Aorta (tissue), 5 donors: Measurements from ENCODE around the gene GLO1. TPM values are rescaled to one million over a fixed set of nuclear protein-coding genes. Genes with fewer than 3 reads are reported as not detected.

ENCODE experiments used
- ATAC-seq: fragments of 200-7000 bp; cut with Tn5 transposase; one replicate; pipeline ENCODE4 v1.9.1; 2022; ENCODE audit warnings: moderate library complexity; ENCODE audit not compliant: low FRiP score
- DNase-seq, 2 donors: peaks; one replicate each; pipeline ENCODE4 v3.0.0-alpha.2; 2020
- H3K27ac ChIP-seq, 2 donors: one replicate each; pipeline ENCODE4 v1.5.1; 2013; ENCODE audit warnings: low read length in 2 of 2, mild to moderate bottlenecking in 2 of 2, moderate library complexity in 2 of 2, control low read depth in 1 of 2, inconsistent platforms in 1 of 2, low read depth in 1 of 2
- H3K27me3 ChIP-seq, 2 donors: one replicate each; pipeline ENCODE4 v1.6.1; 2013; ENCODE audit warnings: control low read depth in 1 of 2, low read length in 1 of 2, mild to moderate bottlenecking in 1 of 2, moderate library complexity in 1 of 2; ENCODE audit not compliant: insufficient read depth in 2 of 2, control insufficient read depth in 1 of 2
- H3K36me3 ChIP-seq, 2 donors: one replicate each; pipeline ENCODE4 v1.6.1; 2013; ENCODE audit warnings: control low read depth in 1 of 2, low read length in 1 of 2, mild to moderate bottlenecking in 1 of 2; ENCODE audit not compliant: insufficient read depth in 2 of 2, control insufficient read depth in 1 of 2
- H3K4me1 ChIP-seq, 2 donors: one replicate each; pipeline ENCODE4 v1.6.1; 2013; ENCODE audit warnings: low read length in 2 of 2, control low read depth in 1 of 2, mild to moderate bottlenecking in 1 of 2, moderate library complexity in 1 of 2; ENCODE audit not compliant: insufficient read depth in 2 of 2, control insufficient read depth in 1 of 2
- H3K4me3 ChIP-seq, 2 donors: one replicate each; pipeline ENCODE4 v1.5.1; 2013; ENCODE audit warnings: low read length in 2 of 2, control low read depth in 1 of 2, mild to moderate bottlenecking in 1 of 2
- H3K9me3 ChIP-seq: one replicate; pipeline ENCODE4 v1.6.1; 2013; ENCODE audit warnings: mild to moderate bottlenecking, low read length; ENCODE audit not compliant: control insufficient read depth
- WGBS, 2 donors: extraction: QIAGEN DNeasy Blood & Tissue Kit; methylation state at CpG; one replicate each; pipeline ENCODE4 v1.1.7; 2013; 5-methylcytosine and 5-hydroxymethylcytosine counted together
- intact Hi-C, 2 donors: fragments of 100-400 bp; cut with DNase I; formaldehyde crosslinking; loops; one replicate each; pipeline versions ENCODE4 v1.14.2 to v1.15.0; 2022
- polyA plus RNA-seq, 2 donors: library from polyadenylated mRNA; stranded (reverse); fragments of 200-250 nt; gene quantifications; one replicate each; pipeline ENCODE4 v1.2.3, GENCODE V29; 2013
- total RNA-seq, 2 donors: library from RNA; stranded (reverse); fragmentation: NEBNext Ultra II Directional; extraction: Animal tissue kit (Norgen Biotek cat#: 25700); gene quantifications; one replicate each; pipeline ENCODE4 v1.2.1, GENCODE V29; 2021
- donor health status: healthy with polysubstance abuse.
- donor health status: Bipolar disorder and iron deficiency.
- donor health status: DM: no; HTN: no; CAD: no.
- donor health status: DM: no; HTN: no; CAD: no.
- donor health status: DM: yes; HTN: yes; CAD: no.

Gene GLO1
- total and polyA plus RNA-seq, 4 donors = 43.1 to 94.3 (median 51.4) TPM

- no peaks in the 10 kb centered on the region for H3K27me3 ChIP-seq
- intact Hi-C loops = no loop called here
- WGBS, 2 donors = 92 to 94% methylated on average over 3 of the region's 3 CpGs
Measured at GRCh38 chr6:38658418-38659167, 44.4 kb downstream of the GLO1 start.

DNA sequence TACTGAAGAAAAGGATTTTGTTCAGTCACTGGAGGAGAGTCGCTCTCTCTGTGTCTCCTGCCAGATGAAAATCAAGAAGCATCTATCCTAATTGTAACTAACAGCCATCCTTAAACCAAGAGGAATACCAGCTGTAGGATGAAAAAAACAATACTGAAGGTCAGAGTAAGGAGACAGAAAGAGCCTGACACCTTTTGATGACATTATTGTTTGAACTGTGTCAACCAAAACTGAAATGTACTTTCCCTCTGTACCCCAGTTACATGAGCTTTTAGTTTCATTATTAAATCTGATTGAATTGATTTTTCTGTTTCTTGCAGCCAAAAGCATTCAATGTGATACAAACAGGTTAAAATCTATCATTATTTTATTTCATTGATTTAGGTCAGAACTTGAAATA is 46.0 kb downstream of the GLO1 start:
- intact Hi-C loops = no loop called here

More at GRCh38 chr6:38658418-38659167, 44.4 kb downstream of the GLO1 start:
- Histone ChIP-seq H3K36me3 (no peaks in the 10 kb centered on the region), H3K4me1 (peaks cover 0 to 2% of the 10 kb centered on the region in 2 donors), H3K27ac (no peak overlapping the region), H3K4me3 (no peak overlapping the region), H3K9me3 (no peaks in the 10 kb centered on the region)
- no peak for ATAC-seq
- DNase-seq = no peak

GRCh38 chr6:38654263-38654662 is 48.7 kb downstream of the GLO1 start:
- no peaks in the 10 kb centered on the region for H3K36me3 ChIP-seq
- no peaks in the 10 kb centered on the region for H3K9me3 ChIP-seq
- no peaks in the 10 kb centered on the region for H3K27me3 ChIP-seq
- H3K4me1 ChIP-seq = no peaks in the 10 kb centered on the region
- 95 to 96% methylated on average over 2 of the region's 2 CpGs for WGBS, 2 donors
- no peak for DNase-seq
- no peak for ATAC-seq
- intact Hi-C loops = no loop called here
- H3K27ac ChIP-seq = no peak overlapping the region
- no peak overlapping the region for H3K4me3 ChIP-seq

More for the DNA sequence above, 46.0 kb downstream of the GLO1 start:
- Histone ChIP-seq H3K27ac (no peak overlapping the region), H3K4me3 (no peak overlapping the region), H3K9me3 (no peaks in the 10 kb centered on the region), H3K36me3 (no peaks in the 10 kb centered on the region), H3K4me1 (no peaks in the 10 kb centered on the region), H3K27me3 (no peaks in the 10 kb centered on the region)
- DNase-seq (no peak), ATAC-seq (no peak)
- WGBS, 2 donors = 97 to 100% methylated on average over 1 of the region's 1 CpG

DNA sequence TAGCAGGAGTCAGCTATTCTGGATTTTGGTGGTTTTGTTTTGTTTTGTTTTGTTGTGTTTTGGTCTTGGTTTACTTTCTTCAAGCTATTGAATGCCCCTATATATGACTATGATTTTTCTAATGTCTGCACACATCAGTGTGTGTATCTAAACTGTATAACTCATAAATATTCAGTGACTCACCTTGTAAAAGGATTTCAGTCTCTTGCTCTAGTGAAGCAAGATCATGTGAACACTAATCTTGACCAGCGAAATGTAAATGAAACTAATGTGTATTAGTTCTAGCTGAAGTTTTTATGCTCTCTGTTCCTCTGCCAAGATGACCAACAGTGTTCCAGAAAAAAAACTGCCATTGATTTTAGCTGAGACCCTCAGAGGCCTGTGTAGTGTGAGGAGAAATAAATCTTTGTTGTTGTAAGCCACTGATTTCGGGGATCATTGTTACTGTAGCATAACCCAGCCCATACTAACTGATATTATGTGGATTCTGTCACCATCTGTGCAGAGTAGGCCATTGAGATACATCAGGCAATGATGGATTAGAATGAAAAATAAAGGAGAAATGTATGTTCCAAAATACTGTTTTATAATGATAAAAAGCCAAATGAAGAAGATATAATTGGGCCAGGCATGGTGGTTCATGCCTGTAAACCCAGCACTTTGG is 51.7 kb downstream of the GLO1 start:
- WGBS, 2 donors = 96 to 97% methylated on average over 2 of the region's 2 CpGs
- Histone ChIP-seq H3K9me3 (no peaks in the 10 kb centered on the region), H3K27ac (no peak overlapping the region), H3K27me3 (no peaks in the 10 kb centered on the region), H3K36me3 (no peaks in the 10 kb centered on the region), H3K4me1 (no peaks in the 10 kb centered on the region), H3K4me3 (no peak overlapping the region)
- intact Hi-C loops = no loop called here
- ATAC-seq (no peak), DNase-seq (no peak)

GRCh38 chr6:38650207-38650752 is 52.7 kb downstream of the GLO1 start:
- Histone ChIP-seq H3K36me3 (no peaks in the 10 kb centered on the region), H3K27me3 (no peaks in the 10 kb centered on the region), H3K4me1 (no peaks in the 10 kb centered on the region), H3K4me3 (no peak overlapping the region), H3K27ac (no peak overlapping the region), H3K9me3 (no peaks in the 10 kb centered on the region)
- ATAC-seq (no peak), DNase-seq (no peak)
- WGBS, 2 donors = 86 to 91% methylated on average over 5 of the region's 5 CpGs
- intact Hi-C loops = no loop called here

DNA sequence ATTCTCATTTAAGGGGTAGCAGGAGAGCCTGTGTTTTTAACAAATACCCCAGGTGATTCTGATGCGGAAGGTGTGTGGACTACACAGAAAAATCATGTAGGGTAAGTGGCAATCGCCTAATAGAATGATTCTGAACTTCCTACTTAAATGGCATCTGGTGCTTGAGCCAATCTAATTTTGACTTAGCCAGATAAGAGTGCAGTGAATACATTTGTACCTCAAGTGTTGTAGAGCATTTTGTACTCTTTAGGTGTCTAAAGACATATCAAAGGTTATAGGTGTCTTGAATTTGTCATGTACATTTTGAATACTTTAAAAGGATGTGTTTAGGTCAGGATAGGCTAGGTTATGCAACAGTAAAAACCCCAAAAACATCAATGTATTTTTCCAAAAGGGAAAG is 53.2 kb downstream of the GLO1 start:
- Histone ChIP-seq H3K36me3 (no peaks in the 10 kb centered on the region), H3K27me3 (no peaks in the 10 kb centered on the region), H3K4me1 (no peaks in the 10 kb centered on the region), H3K4me3 (no peak overlapping the region), H3K9me3 (no peaks in the 10 kb centered on the region), H3K27ac (no peak overlapping the region)
- DNase-seq (no peak), ATAC-seq (no peak)
- intact Hi-C loops = no loop called here
- 94 to 99% methylated on average over 2 of the region's 2 CpGs for WGBS, 2 donors

DNA sequence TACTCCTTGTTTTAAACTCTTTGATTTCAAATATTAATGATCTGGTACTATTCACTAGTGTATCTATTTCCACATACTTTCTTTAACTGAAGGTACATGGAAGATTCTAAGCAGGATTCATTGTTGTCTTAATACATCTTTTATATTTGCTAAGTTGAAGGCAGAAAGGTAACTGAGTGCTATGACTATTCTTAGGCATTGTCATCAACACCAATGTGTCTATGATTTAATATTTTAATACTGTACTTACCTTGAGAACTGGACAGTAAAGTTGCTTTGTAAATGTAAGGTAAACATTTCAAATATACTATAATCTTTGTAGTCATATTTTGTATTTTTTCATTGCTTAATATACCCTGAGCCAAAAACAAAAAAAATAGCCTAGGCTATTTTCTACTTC is 54.3 kb downstream of the GLO1 start:
- DNase-seq = no peak
- intact Hi-C loops = no loop called here
- Histone ChIP-seq H3K4me3 (no peak overlapping the region), H3K27me3 (no peaks in the 10 kb centered on the region), H3K36me3 (no peaks in the 10 kb centered on the region), H3K4me1 (no peaks in the 10 kb centered on the region), H3K9me3 (no peaks in the 10 kb centered on the region), H3K27ac (no peak overlapping the region)
- no peak for ATAC-seq

GRCh38 chr6:38646166-38646878 is 56.6 kb downstream of the GLO1 start:
- no peaks in the 10 kb centered on the region for H3K27me3 ChIP-seq
- WGBS, 2 donors = 84 to 86% methylated on average over 3 of the region's 3 CpGs
- no peak overlapping the region for H3K4me3 ChIP-seq
- intact Hi-C loops = no loop called here
- ATAC-seq (no peak), DNase-seq (no peak)
- no peak overlapping the region for H3K27ac ChIP-seq
- H3K36me3 ChIP-seq = no peaks in the 10 kb centered on the region
- H3K9me3 ChIP-seq = no peaks in the 10 kb centered on the region
- H3K4me1 ChIP-seq = no peaks in the 10 kb centered on the region
